Stomach smooth muscle (tissue), 2 donors: ENCODE data around the gene IDNK.

Experiments
- H3K27ac ChIP-seq: one replicate; pipeline ENCODE4 v1.7.0; 2013; ENCODE audit warnings: mild to moderate bottlenecking, low read length, inconsistent platforms
- H3K27me3 ChIP-seq, 2 donors: one replicate each; pipeline ENCODE4 v1.7.0; 2013; ENCODE audit warnings: low read length in 2 of 2; ENCODE audit not compliant: insufficient read depth in 2 of 2, control insufficient read depth in 1 of 2
- H3K36me3 ChIP-seq, 2 donors: one replicate each; pipeline ENCODE4 v1.7.0; 2013; ENCODE audit warnings: low read length in 2 of 2; ENCODE audit not compliant: control insufficient read depth in 2 of 2, insufficient read depth in 2 of 2
- H3K4me1 ChIP-seq: one replicate; pipeline ENCODE4 v1.7.0; 2013; ENCODE audit warnings: low read length; ENCODE audit not compliant: control insufficient read depth, insufficient read depth
- H3K4me3 ChIP-seq, 2 donors: one replicate each; pipeline ENCODE4 v1.7.0; 2013; ENCODE audit warnings: low read length in 2 of 2
- H3K9ac ChIP-seq, 2 donors: one replicate each; pipeline ENCODE4 v1.7.0; 2013; ENCODE audit warnings: low read length in 2 of 2, mild to moderate bottlenecking in 1 of 2
- H3K9me3 ChIP-seq, 2 donors: one replicate each; pipeline ENCODE4 v1.7.0; 2013; ENCODE audit warnings: low read length in 2 of 2; ENCODE audit not compliant: control insufficient read depth in 2 of 2
- donor health status: healthy.
- donor health status: Pancreatic carcinoma.

The IDNK gene

DNA sequence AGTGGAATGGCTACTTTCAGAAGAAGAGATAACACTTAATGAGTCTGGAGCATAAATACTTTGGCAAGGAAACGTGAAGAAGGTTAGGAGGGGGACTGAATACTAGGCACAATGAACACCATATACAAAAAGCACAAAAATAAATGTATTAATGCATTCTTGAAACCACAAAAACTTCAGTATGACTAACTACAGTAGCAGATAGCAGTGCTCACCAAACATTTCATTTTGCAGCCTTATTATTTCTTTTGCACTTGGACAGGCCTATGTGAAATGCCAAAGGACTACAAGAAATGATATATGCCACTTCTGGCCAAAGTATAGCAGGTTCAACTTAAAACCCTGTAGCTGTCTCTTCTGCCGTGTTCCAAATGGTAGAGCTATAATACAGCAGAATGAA is 58.5 kb downstream of the IDNK start:
- Histone ChIP-seq H3K4me1 (no peaks in the 10 kb centered on the region), H3K4me3 (no peak overlapping the region), H3K9me3 (no peaks in the 10 kb centered on the region), H3K27me3 (no peaks in the 10 kb centered on the region), H3K27ac (no peak overlapping the region), H3K36me3 (peaks cover 17 to 18% of the 10 kb centered on the region in 2 donors), H3K9ac (no peak overlapping the region)

DNA sequence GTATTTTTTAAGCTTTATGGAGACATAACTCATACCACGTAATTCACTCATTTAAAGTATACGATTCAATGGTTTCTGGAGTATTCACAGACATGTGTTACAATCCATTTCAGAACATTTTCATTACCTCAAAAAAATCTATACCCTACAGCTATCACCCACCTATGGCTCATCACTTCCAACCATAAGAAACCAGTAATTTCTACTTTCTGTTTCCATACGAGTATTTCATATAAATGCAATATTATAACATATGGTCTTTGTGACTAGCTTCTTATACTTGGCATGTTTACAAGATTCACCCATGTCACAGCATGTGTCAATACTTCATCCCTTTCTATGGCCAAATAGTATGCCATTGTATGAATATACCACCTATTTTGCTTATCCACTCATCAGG is 66.0 kb downstream of the IDNK start:
- H3K27me3 ChIP-seq, result no peaks in the 10 kb centered on the region
- H3K27ac ChIP-seq, result no peak overlapping the region
- no peaks in the 10 kb centered on the region for H3K4me1 ChIP-seq
- no peak overlapping the region for H3K9ac ChIP-seq
- no peak overlapping the region for H3K4me3 ChIP-seq
- no peaks in the 10 kb centered on the region for H3K36me3 ChIP-seq
- no peaks in the 10 kb centered on the region for H3K9me3 ChIP-seq

DNA sequence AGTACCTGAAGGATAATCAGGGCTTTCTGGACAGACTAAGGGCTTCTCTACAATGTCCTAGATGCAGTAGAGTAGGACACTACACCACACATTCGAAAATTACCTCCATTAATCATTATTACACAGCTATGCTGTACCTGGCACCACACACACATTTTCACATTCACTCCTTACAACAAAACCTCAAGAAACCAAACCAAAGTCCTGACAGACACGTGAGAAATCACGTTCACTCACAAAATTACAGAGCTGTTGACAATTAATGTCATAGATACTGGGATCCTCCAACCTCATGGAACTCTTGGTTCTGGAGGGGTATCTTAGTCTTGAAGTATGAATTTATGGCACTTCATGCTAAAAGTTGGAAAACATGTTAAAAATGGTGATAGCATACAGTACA is 68.5 kb downstream of the IDNK start:
- Histone ChIP-seq H3K27ac (no peak overlapping the region), H3K9me3 (no peaks in the 10 kb centered on the region), H3K4me1 (no peaks in the 10 kb centered on the region), H3K4me3 (no peak overlapping the region), H3K36me3 (no peaks in the 10 kb centered on the region), H3K9ac (no peak overlapping the region), H3K27me3 (no peaks in the 10 kb centered on the region)
